G401.6 (cell line): ENCODE measurements around the gene C14orf119.

Experiments
- FAIRE-seq: peaks from 2 replicates; lab custom pipeline; 2012; peaks lifted over from hg19 to GRCh38; lab: Jason Lieb, UNC

Gene C14orf119

DNA sequence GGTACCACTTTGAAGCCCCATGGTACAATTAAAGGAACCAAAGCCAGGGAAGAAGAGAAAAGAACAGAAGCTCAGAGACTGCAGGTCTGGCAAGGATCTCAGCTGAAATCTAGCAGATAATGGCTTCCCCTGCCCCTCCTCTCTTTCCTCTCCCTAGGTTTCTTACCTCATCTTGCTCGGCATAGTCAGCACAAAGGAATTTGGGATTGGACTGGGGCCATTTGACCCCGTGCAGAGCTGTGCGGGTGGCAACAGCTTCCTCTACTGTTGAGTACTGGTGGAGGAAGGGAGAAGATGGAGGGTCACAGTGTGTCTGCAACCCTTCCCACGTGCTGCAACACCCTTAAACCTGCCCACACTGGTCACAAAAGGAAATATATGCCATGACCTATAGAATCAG lies 33.3 kb upstream of the C14orf119 start:
- no peak for FAIRE-seq

DNA sequence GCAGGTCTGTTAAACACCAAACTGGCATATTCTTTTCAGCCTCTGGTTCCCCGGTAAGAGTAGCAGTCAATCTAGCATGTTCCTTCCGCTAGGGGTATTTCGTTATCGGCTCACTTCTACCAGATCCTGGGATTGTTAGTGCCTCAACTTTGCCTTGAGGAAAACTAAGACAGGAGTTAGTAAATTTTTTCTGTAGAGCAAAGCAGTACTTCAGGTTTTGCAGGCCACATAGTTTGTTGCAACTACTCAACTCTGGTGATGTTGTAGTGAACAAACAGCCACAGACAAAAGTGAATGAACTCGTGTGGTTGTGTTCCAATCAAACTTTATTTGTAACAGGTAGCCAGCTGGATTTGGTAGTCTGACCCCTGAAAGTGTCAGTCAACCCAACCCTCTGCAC lies 31.7 kb upstream of the C14orf119 start:
- no peak for FAIRE-seq

DNA sequence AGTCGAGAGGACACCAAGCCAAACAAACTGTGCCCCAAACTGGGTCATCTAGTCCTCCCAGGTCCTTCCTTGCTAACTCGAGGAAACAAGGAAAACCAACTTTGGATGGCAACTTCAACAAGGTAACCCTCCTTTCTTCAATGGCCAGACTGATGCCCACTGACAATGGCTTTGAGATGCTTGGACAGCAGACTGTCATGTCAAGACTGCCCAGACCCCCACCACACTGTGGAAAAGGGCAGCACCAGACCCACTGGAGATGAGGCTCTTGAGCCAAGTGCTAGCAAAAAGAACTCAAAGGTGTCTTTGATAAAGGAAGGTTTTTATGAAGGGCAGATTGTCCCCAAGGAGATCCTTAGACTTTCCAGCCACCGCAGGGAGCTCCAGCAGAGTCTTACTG lies 28.9 kb upstream of the C14orf119 start:
- no peak for FAIRE-seq

GRCh38 chr14:23066855-23067744 lies 28.2 kb upstream of the C14orf119 start:
- FAIRE-seq = no peak

DNA sequence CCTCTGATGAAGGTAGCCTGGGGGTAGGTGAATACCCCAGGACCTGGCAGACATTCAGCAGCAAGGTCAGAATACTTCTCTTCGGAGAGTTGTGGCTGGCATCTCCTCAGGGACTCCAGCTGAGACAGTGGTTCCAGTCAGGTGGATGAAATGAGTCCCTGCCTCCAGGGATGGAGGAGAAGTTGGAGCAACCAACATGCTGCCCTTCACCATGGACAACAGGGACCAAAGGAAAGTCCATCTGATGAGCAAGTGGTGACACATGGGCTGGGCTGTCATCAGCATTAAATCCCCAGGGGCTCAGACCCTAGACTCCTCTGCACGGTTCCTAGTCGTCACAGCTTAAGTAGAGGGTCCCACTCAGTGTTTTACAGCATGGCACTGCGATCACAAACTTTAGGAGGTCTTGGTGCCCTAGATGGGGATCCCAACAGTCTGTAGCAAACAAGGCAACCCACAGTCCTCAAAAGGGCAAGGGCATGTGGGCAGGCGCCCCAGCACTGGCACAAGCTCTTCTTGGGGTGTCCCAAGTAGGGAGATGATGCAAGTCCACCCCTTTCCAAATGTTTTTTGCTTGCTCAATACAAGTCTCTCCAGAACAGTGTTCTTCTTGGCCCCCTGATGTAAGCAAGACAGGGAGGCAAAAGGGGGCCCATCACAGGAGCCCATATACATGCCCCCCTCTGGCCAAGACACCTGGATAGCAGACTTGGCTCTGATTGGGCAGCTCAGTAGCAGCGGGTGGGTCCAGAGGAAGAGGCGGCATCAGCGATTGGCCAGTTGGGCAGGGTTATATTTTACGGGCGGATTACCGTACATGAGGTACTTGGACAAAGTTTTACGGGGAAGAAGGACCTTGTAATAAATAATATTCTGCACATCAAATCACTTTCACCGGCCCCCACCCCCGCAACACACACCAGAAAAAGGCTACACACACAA lies 27.2 kb upstream of the C14orf119 start:
- FAIRE-seq = no peak

DNA sequence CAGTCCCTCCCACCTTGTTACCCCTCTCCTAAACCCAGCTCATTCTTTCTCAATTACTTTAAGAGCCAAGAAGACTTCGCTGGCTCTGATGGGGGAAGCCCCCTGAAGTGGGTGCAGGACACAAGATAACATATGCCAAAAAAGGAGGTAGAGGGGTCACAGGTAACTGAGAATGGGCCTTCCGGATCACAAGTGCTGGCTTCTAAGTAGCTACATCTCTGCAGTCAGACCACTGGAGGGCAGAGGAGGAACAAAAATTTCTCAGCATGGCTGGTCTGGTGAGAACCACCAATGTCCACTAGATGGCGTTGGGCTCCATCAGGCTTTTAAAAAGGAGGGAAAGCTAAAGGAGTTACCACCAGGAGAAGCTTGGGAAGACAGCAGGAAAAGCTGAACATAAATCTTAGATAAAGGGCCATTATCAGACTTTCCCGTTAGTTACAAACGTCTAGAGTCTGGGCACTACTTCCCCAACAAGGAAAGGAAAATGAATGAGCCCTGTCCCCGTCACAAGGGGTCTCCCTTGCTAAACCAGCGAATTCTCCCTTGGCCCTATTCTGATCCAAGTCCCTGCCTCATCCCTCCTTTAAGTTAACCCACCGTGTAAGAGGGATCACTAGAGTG lies 26.4 kb upstream of the C14orf119 start:
- peak; percentile 91 for FAIRE-seq

- FAIRE-seq = no peak
These were observed 25.9 kb upstream of the C14orf119 start for GRCh38 chr14:23069413-23069806.

DNA sequence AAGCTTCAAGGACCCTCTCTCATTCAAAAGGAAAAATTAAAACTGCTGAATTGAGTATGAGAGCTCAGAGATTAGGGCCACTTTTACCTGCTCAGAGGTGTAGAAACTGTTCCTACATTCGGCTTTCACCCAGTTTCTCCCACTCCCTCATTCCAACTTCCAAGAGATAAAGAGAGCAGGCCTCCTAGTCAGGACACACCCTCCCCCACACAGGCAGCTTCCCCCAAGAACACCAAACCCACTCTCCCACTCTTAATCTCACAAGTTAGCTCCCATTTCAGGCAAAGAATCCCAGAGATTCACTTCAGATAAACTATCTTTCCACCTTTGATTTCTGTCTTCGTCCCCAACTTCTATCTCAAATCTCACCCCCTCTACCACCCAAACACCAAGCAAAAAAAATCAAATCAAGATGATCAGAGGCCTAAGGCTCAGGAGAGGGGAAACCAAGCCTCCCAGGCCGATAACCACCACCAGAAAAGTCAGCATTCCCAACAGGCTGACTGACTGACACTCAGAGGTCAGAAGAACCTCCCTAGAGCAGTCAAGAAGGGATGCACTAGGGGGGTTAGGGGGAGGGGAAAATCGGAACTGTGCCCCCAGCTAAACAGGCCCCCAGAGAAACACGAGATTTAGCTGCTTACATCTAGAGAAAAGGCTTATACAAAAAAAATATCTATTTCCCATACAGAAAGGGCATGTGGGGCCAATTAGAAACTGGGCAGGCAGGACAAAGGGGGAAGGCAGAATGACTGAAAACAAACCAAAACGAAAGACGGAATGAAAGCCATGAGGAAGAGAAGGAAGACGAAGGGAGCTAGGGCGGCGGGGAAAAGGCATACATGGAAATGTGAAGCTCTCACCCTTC lies 24.8 kb upstream of the C14orf119 start:
- no peak for FAIRE-seq

GRCh38 chr14:23071244-23071920 lies 23.9 kb upstream of the C14orf119 start:
- FAIRE-seq = peak; percentile 84

GRCh38 chr14:23071921-23072539 lies 23.3 kb upstream of the C14orf119 start:
- FAIRE-seq = no peak

DNA sequence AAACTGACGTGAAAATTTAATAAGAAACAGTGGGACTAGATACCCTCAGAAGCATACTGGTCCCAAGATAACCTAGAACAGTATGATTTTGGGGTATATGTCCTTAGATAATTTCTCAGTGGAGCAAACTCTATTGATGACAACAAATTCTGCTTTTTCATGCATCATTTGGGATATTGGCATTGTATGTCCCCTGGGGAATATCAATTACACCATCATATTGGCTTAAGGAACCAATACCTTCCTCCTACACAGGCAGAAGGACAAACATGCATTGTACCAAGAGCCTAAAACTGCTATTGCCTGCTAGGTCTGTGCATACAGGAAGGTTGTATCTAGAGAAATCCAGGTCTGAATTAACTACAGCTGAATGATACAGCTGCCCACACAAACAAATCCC lies 20.4 kb upstream of the C14orf119 start:
- no peak for FAIRE-seq

DNA sequence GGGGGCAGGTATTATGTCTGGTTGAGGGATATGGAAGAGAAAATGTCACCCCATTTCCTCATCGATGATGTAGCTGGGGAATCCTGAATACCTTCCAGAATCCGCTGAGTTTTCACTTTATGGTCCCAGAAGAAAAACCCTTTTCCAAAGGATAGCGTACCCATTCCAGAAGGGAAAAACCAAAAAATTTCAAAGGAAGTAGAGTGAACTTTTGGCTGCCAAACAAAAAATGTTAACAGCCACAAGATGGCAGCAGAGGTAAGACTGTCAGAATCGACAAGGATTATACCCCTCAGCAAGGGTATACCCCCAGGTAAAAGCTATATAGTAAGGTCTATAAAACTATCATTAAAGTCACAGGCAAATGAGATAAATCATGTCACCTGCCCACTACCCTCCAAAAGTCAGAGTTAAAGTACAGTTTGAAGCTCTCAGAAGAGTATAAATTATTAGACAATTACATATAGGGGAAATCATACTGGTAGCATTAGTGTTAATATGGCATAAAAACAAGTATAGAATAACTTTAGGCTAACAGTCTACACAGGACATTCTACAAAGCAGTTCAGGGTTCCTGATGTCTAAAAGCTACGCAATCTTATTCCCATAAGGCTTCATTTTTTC lies 18.4 kb upstream of the C14orf119 start:
- peak; percentile 86 for FAIRE-seq

DNA sequence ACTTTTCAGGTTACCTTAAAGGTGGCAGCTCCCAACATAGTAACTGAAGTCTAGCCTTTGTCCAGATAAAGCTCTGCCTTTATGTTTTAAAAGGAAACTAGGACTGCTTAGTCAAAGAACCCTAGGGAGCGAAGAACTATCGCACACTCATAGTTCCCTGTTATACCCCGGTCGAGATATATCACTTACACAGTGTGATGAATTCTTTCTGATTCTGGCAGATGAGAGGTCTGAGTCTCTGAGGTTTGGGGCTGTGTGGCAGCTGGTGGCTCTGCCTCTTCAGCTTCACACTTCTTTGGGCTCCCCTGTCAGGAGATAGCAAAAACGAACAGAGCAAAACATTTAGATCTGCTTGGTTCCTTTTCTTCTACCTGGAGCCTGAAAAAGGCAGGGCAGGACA lies 17.3 kb upstream of the C14orf119 start:
- no peak for FAIRE-seq

GRCh38 chr14:23078692-23079116 lies 16.6 kb upstream of the C14orf119 start:
- peak; percentile 82 for FAIRE-seq

- FAIRE-seq = no peak
These were observed 15.6 kb upstream of the C14orf119 start for GRCh38 chr14:23079716-23080115.

DNA sequence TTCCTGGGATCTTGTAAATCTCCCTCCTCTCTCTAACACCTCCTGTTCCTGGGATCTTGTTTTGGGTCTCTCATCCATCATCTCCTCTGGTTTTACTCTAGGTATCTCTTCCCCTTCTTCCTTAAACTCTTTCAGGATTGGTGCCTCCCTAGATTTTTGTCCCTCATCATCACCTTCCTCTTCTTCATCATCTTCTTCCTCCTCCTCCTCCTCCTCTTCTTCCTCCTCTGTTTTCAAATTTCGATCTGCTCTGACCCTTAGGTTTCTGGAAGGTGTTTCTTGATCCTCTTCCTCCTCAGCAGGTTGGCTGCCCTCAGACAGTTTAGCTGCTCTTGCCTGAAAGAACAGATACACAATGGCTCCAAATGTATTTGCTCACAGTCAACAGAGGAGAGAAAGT lies 14.8 kb upstream of the C14orf119 start:
- no peak for FAIRE-seq

DNA sequence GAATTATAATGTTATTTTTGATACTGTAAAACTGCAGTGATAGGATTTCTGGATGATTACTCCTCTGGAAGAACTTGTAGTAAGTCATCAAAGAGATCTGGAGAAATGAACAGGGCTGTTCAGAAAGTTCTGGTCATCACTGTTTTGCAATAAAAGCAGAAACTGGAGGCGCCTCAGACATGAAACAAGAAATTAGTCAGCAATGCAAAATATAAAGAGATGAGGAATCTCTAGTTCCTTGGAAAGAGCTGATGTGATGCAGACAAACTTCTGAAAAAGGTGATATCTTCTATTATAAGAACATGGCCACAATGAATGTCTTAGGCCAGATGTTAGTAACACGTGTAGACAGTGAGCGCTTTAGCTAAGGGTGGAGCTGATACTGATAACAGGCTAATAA lies 9.8 kb upstream of the C14orf119 start:
- FAIRE-seq = no peak

DNA sequence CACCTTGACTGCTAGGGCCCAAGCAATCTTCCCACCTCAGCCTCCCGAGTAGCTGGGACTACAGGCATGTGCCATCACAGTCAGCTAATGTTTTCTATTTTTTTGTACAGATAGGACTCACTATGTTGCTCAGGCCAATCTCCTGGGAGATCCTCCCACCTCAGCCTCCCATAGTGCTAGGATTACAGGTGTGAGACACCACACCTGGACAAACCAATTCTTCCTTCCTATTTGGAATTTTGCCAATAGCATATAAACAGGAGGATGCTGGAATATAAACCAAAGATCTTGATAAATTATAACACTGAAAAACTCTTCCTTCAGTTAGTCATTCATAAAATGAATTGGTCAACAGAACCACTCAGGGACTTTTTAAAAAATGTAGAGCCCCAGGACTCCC lies 8.7 kb upstream of the C14orf119 start:
- FAIRE-seq = no peak

DNA sequence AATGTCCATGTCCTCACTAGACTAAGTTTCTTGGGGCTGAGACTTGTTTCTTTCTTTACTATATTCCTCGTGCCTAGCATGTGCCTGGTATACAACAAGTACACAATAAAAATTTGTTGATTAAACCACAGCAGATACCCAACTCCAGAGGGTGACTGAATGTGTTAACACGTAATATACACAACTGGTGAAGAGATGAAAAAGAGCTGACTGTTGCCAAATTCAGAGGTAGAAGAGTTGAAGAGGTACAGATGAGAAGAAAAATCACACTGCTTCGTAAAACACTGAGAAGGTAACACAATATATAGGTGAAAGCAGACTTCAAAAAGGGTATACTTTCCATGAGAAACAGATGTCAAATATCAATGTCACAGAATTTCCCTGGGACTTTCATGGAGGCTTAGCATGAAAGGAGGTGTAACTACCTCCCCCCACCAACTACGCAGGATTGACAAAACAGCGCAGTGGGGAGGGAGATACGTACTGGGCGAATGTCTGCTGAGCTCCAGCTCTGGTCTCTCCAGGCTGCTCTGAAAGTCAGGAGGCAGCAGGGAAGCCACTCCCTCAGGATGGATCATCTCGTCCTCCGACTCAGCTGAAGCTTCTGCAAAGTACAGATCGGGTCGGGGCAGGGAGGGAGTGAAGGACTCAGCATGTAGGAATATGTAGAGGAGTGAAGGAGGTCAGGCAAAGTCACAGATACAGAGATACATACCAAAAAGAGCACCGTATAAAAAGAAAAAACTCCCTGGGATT lies 5.6 kb upstream of the C14orf119 start:
- no peak for FAIRE-seq
